Neural cell (in vitro differentiated cells): ENCODE data around the gene SMCHD1. TPM values are rescaled to one million over a fixed set of nuclear protein-coding genes. Genes with fewer than 3 reads are reported as not detected.
"Not testable (repeated sequence)": the region's sequence is repeated elsewhere in the genome, so short reads cannot be mapped to it uniquely, and the experiment has no call there.

Experiments used
- H2AFZ ChIP-seq: fragments of 200-600, 300-800 bp; sonication (generic), shearing (Covaris generic); 2 replicates; pipeline ENCODE4 v1.6.0; 2014; ENCODE audit warnings: low read depth, mild to moderate bottlenecking, antibody characterized with exemption, low read length, moderate library complexity
- H3F3A ChIP-seq: fragments of 200-600 bp; shearing (Covaris generic); 2 replicates; pipeline ENCODE4 v1.6.1; 2016; ENCODE audit warnings: mild to moderate bottlenecking, moderate library complexity, mixed read lengths, antibody characterized with exemption, low read length; ENCODE audit not compliant: insufficient read depth, poor library complexity, severe bottlenecking
- H3K27ac ChIP-seq: fragments of 200-600, 300-800 bp; sonication (generic), shearing (Covaris generic); 2 replicates; pipeline ENCODE4 v1.5.1; 2014; ENCODE audit warnings: mild to moderate bottlenecking, low read length, moderate library complexity
- H3K27me3 ChIP-seq: fragments of 300-800, 200-600 bp; sonication (generic), shearing (Covaris generic); 2 replicates; pipeline ENCODE4 v1.6.0; 2014; ENCODE audit warnings: mild to moderate bottlenecking, low read depth, low read length, moderate library complexity; ENCODE audit not compliant: insufficient read depth
- H3K36me3 ChIP-seq: fragments of 300-800, 200-600 bp; sonication (generic), shearing (Covaris generic); 2 replicates; pipeline ENCODE4 v1.5.1; 2014; ENCODE audit warnings: mild to moderate bottlenecking, antibody characterized with exemption, low read length, moderate library complexity; ENCODE audit not compliant: insufficient read depth
- H3K4me2 ChIP-seq: fragments of 300-800, 200-600 bp; sonication (generic), shearing (Covaris generic); 2 replicates; pipeline ENCODE4 v1.6.0; 2014; ENCODE audit warnings: mild to moderate bottlenecking, low read length
- H3K4me3 ChIP-seq: fragments of 300-800, 200-600 bp; sonication (generic), shearing (Covaris generic); 2 replicates; pipeline ENCODE4 v1.5.1; 2014; ENCODE audit warnings: mild to moderate bottlenecking, low read length, moderate library complexity
- H3K79me2 ChIP-seq: fragments of 200-600 bp; shearing (Covaris generic); replicated peaks from 2 replicates; pipeline ENCODE4 v1.6.0; 2014; ENCODE audit warnings: mild to moderate bottlenecking, low read length, moderate library complexity; ENCODE audit not compliant: insufficient read depth
- H3K9ac ChIP-seq: fragments of 300-800, 200-600 bp; sonication (generic), shearing (Covaris generic); 2 replicates; pipeline ENCODE4 v1.6.1; 2016; ENCODE audit warnings: mild to moderate bottlenecking, low read length, mixed read lengths
- H3K9me2 ChIP-seq: fragments of 200-600 bp; shearing (Covaris generic); 2 replicates; pipeline ENCODE4 v1.6.1; 2016; ENCODE audit warnings: mild to moderate bottlenecking, low read length, mixed read lengths; ENCODE audit not compliant: insufficient read depth
- H3K9me3 ChIP-seq: fragments of 200-600, 300-800 bp; sonication (generic), shearing (Covaris generic); 2 replicates; pipeline ENCODE4 v1.6.1; 2016; ENCODE audit warnings: mild to moderate bottlenecking, mixed run types, low read length, moderate library complexity, mixed read lengths
- H4K20me1 ChIP-seq: fragments of 200-600 bp; shearing (Covaris generic); 2 replicates; pipeline ENCODE4 v1.6.1; 2016; ENCODE audit warnings: mild to moderate bottlenecking, mixed run types; ENCODE audit not compliant: insufficient read depth
- CTCF ChIP-seq: fragments of 450-650 bp; IDR thresholded peaks from 2 replicates; pipeline ENCODE4 v1.5.1; 2014; ENCODE audit warnings: antibody characterized with exemption, mild to moderate bottlenecking, moderate library complexity; ENCODE audit not compliant: poor library complexity, severe bottlenecking
- EP300 ChIP-seq: fragments of 450-650 bp; conservative IDR thresholded peaks from 2 replicates; pipeline ENCODE4 v1.6.1; 2014; ENCODE audit warnings: antibody characterized with exemption, mild to moderate bottlenecking, moderate library complexity; ENCODE audit not compliant: poor library complexity, severe bottlenecking
- EZH2 ChIP-seq: fragments of 200-600, 300-800 bp; shearing (Covaris generic), sonication (generic); IDR thresholded peaks from 2 replicates; pipeline ENCODE4 v1.6.1; 2014; ENCODE audit warnings: antibody characterized with exemption, low read length, borderline replicate concordance, mild to moderate bottlenecking; ENCODE audit not compliant: insufficient read depth, poor library complexity, severe bottlenecking
- MXI1 ChIP-seq: fragments of 450-650 bp; conservative IDR thresholded peaks from 2 replicates; pipeline ENCODE4 v1.6.1; 2014; ENCODE audit warnings: antibody characterized with exemption, mild to moderate bottlenecking; ENCODE audit not compliant: poor library complexity, severe bottlenecking
- POLR2AphosphoS5 ChIP-seq: IDR thresholded peaks from 2 replicates; pipeline ENCODE4 v1.6.1; 2012
- RAD21 ChIP-seq: fragments of 450-650 bp; conservative IDR thresholded peaks from 2 replicates; pipeline ENCODE4 v1.6.1; 2014; ENCODE audit warnings: antibody characterized with exemption, mild to moderate bottlenecking, moderate library complexity
- REST ChIP-seq: IDR thresholded peaks from 2 replicates; pipeline ENCODE4 v1.6.1; 2012; ENCODE audit warnings: borderline replicate concordance
- SMC3 ChIP-seq: fragments of 450-650 bp; conservative IDR thresholded peaks from 2 replicates; pipeline ENCODE4 v1.6.1; 2014; ENCODE audit warnings: antibody characterized with exemption, mild to moderate bottlenecking, moderate library complexity; ENCODE audit not compliant: poor library complexity
- TAF1 ChIP-seq: IDR thresholded peaks from 2 replicates; pipeline ENCODE4 v1.6.1; 2012; ENCODE audit warnings: low read depth
- polyA plus RNA-seq: library from polyadenylated mRNA; depleted of rRNA; stranded (reverse); fragments of >200 nt; gene quantifications from 2 replicates; pipeline ENCODE4 v1.2.3, GENCODE V29; 2014

SMCHD1 gene
- polyA plus RNA-seq, 1 donor from 2014 or later = 49.4 TPM

GRCh38 chr18:2672872-2673271 lies 17.3 kb downstream of the SMCHD1 start:
- Histone ChIP-seq H3F3A (no peaks in the 10 kb centered on the region), H3K9ac (no peak overlapping the region), H3K27me3 (no peaks in the 10 kb centered on the region), H3K9me3 (no peaks in the 10 kb centered on the region), H2AFZ (no peak overlapping the region), H3K4me3 (no peak overlapping the region), H4K20me1 (no peaks in the 10 kb centered on the region), H3K4me2 (no peak overlapping the region), H3K9me2 (no peaks in the 10 kb centered on the region), H3K36me3 (peaks cover 12% of the 10 kb centered on the region), H3K79me2 (no peaks in the 10 kb centered on the region), H3K27ac (no peak overlapping the region)
- TF ChIP-seq EP300 (no peak), REST (no peak), TAF1 (no peak), CTCF (no peak), SMC3 (no peak), POLR2AphosphoS5 (no peak), RAD21 (no peak), EZH2 (no peak), MXI1 (no peak)

- not testable (repeated sequence) for H3K36me3 ChIP-seq, H3K4me3 ChIP-seq, H3K27ac ChIP-seq, H3K79me2 ChIP-seq, H3K9ac ChIP-seq, H3K9me3 ChIP-seq, H3K4me2 ChIP-seq, H3K27me3 ChIP-seq, H3K9me2 ChIP-seq, H2AFZ ChIP-seq, H3F3A ChIP-seq, H4K20me1 ChIP-seq
Measured at GRCh38 chr18:2678933-2679332, 23.4 kb downstream of the SMCHD1 start.

- Histone ChIP-seq H2AFZ (no peak overlapping the region), H3K27me3 (no peaks in the 10 kb centered on the region), H3K9me3 (no peaks in the 10 kb centered on the region), H3K9me2 (no peaks in the 10 kb centered on the region), H3K27ac (no peak overlapping the region), H3K4me3 (no peak overlapping the region), H3K79me2 (peaks cover 6% of the 10 kb centered on the region), H3F3A (no peaks in the 10 kb centered on the region), H4K20me1 (no peaks in the 10 kb centered on the region), H3K36me3 (peaks cover 5% of the 10 kb centered on the region), H3K4me2 (no peak overlapping the region), H3K9ac (no peak overlapping the region)
- TF ChIP-seq SMC3 (no peak), RAD21 (no peak), TAF1 (no peak), CTCF (no peak)
Measured at GRCh38 chr18:2680216-2680792, 24.8 kb downstream of the SMCHD1 start.
